Activated CD4-positive, alpha-beta T cell treated with anti-CD3 and anti-CD28 coated beads, Interleukin-2, amount 50 U/mL, for 48 hours (primary cell): ENCODE measurements around the gene MICALL1.
A peak's percentile ranks its signal among the peaks of the same experiment; 100 is the strongest.
"Not testable (repeated sequence)": the region's sequence is repeated elsewhere in the genome, so short reads cannot be mapped to it uniquely, and the experiment has no call there.

ENCODE experiments used
- DNase-seq, 2 experiments: peaks; one replicate each; pipeline ENCODE4 v3.0.0-alpha.2; 2020

The MICALL1 gene

DNA sequence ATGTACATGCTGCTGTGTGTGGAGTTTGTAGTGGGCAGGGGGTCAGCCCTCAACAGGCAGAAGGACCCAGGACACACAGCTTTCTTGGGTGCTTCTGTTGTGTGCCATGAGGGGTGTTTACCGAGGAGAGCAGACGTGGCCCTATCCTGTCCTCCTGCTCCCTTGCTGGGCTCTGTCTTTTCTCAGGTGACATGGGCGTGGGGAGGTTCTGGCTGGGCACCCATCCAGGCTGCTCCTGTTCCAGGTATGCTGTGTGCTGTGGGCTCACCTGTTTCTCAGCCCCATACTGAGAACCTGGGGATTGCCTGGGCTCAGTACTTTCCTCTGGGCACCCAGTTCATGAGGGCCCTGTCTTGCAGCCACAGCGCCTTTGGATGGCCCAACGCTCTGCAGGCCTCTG, 23.3 kb downstream of the MICALL1 start:
- DNase-seq, result no peak

GRCh38 chr22:37930270-37930951, 24.3 kb downstream of the MICALL1 start:
- DNase-seq, result peak; percentile 10 to 18

- no peak for DNase-seq
Observed at GRCh38 chr22:37930952-37931440, 24.9 kb downstream of the MICALL1 start.

- no peak for DNase-seq
Observed at GRCh38 chr22:37931893-37932389, 25.8 kb downstream of the MICALL1 start.

- DNase-seq, result no peak
Observed at GRCh38 chr22:37932401-37932800, 26.3 kb downstream of the MICALL1 start.

DNA sequence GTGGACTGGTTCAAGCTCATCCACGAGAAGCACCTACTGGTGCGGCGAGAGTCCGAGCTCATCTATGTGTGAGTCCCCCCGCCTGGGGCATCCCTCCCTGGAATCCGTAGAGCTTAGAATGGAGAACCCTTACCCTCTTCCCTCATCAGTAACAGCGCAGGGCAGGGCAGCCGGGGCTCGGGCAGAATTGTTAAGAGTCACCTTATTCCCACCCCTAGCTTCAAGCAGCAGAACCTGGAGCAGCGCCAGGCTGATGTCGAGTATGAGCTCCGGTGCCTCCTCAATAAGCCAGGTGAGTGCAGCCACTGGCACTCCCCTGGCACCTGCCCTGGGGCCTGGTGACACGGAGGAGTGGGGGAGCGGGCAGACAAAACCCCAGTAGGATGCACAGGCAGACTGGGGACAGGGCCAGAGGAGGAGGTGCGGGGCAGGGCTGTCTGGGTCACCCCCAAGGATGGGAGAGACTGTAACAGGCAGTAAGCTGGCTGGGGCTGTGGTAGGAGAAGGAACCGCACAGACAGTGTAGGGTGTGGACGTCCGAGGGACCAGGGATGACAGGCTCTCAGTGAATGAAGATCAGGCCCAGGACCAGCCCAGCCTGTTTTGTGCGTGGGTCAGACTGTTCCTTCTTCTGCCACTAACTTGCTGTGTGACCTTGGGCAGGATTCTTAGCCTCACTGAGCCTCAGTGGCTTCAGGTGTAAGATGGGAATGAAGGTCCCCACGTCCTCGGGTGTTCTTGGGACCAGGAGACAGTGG, 26.9 kb downstream of the MICALL1 start:
- DNase-seq, result no peak

DNA sequence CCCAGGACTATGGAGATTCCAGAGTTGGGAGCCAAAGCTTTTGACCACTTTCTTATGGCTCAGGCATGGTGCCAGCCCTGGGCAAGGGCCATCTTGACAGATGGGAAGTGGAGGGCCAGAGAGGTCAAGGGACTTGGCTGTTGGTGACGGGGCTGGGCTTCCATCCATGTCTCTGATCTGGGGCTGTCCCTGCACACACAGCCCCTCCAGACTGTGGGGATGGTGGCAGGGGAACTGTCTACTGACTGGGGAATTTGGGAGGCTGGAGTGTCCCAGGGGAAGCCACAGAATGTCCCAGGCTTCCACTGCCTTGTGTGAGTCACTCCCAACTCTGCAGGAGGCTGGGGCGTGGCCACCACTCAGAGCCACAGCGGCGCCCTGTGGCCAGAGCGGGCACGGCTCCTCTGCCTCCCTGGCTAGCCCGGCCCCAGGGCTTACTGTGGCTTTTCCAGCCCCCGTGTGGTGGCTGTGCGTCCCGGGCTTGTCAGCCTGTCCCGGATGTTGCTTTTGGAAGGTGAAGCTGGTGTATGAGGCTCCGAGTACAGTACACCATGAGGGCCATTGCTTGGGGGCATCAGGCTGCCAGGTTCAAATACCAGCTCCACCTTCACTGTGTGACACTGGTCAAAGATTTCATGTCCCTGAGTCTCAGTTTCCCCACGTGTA, 27.7 kb downstream of the MICALL1 start:
- DNase-seq, result peak; percentile 86 to 91

DNA sequence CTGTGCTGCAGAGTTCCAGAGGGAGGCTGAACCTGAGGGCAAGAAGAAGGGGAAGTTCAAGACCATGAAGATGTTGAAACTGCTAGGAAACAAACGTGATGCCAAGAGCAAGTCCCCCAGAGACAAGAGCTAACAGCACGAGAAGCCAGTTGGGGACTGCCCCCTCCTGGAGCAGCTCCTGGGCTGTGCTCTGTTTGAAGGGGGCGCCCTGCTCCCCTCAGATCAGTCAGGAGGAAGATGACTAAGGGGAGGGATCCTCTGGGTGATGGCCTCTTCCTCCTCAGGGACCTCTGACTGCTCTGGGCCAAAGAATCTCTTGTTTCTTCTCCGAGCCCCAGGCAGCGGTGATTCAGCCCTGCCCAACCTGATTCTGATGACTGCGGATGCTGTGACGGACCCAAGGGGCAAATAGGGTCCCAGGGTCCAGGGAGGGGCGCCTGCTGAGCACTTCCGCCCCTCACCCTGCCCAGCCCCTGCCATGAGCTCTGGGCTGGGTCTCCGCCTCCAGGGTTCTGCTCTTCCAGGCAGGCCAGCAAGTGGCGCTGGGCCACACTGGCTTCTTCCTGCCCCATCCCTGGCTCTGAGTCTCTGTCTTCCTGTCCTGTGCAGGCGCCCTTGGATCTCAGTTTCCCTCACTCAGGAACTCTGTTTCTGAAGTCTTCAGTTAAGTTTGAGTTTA, 34.7 kb downstream of the MICALL1 start:
- no peak for DNase-seq

- DNase-seq, result no peak
Observed at GRCh38 chr22:37942133-37942532, 36.0 kb downstream of the MICALL1 start.

DNA sequence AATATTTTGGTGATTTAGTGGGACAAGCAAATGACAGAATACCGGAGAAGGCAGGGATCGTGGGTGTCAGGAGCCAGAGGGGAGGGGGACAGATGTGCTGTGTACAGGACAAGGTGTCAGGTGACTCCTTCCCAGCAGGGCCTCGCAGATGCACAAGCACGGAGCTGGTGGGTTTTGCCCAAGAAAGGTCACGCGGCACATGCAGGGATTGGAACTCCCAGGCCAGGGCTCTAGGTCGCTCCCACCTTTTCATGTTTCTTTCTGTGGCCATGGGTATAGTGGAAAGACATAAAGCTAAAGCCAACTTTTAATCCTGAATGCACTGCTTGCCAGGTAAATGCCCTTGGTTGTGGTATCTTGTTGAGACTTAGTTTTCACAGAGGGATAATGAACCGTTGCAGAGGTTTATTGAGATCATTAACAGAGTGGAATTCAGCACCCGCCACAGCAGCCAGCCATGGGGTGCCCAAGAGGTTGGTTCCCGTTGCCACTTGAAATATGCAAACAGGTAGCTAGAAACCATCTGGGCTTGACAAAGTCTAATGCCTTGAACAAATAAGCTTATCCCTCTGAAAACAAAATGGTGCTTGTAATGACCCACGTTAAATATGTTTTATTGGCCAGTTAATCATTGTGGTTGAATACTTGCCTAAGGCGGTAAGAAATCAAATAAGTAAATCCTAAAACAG, 37.2 kb downstream of the MICALL1 start:
- no peak for DNase-seq

DNA sequence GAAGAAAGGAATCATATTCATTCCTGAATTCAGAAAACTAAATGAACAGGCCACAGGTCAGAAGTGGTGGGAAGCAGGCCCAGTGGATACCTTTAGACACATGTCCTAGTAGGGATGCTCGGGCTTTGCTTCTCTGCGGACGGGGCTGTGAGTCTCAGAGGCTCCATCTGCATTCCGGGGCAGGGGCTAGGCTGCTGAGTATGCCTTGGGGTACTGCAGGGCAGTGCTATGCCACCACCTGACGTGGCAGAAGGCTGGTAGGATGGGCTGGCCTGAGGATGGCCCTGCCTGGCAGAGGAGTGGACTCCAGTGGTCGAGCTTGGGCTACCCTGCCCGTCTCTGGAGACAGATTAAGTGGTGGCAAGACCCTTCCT, 37.7 kb downstream of the MICALL1 start:
- no peak for DNase-seq

GRCh38 chr22:37944423-37944822, 38.3 kb downstream of the MICALL1 start:
- DNase-seq, result not testable (repeated sequence)

GRCh38 chr22:37947142-37947795, 41.2 kb downstream of the MICALL1 start:
- not testable (repeated sequence) for DNase-seq

GRCh38 chr22:37951305-37951704, 45.2 kb downstream of the MICALL1 start:
- no peak for DNase-seq

DNA sequence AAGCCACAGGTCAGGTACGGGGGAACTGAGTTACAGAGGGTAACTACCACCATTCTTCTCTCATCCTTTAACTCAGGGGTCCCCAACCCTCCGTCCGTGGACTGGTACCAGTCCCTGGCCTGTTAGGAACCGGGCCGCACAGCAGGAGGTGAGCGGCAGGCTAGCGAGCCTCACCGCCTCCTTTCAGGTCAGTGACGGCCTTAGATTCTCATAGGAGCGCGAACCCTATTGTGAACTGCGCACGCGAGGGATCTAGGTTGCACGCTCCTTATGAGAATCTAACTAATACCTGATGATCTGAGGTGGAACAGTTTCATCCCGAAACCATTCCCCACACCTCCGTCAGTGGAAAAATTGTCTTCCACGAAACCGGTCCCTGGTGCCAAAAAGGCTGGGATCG, 46.5 kb downstream of the MICALL1 start:
- DNase-seq, result not testable (repeated sequence)

DNA sequence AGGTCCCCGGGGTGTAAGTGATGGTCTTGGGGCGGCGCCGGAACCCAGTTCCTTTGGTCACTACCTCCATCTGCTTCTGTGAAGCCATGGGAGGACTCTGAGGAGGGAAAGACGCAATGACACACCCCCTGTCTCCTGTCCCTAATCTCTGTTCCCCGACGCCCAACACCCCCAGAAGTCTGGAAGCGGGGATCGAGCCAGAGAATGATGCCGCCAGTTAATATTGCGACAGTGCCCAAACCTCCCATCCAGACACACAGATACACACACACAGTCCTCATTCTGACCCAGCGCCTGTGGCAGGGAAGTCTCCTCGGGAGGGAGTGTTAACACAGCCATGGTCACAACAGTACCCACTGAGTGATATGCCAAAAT, 47.0 kb downstream of the MICALL1 start:
- DNase-seq, result peak in 1 of 2 experiments; percentile 5

DNA sequence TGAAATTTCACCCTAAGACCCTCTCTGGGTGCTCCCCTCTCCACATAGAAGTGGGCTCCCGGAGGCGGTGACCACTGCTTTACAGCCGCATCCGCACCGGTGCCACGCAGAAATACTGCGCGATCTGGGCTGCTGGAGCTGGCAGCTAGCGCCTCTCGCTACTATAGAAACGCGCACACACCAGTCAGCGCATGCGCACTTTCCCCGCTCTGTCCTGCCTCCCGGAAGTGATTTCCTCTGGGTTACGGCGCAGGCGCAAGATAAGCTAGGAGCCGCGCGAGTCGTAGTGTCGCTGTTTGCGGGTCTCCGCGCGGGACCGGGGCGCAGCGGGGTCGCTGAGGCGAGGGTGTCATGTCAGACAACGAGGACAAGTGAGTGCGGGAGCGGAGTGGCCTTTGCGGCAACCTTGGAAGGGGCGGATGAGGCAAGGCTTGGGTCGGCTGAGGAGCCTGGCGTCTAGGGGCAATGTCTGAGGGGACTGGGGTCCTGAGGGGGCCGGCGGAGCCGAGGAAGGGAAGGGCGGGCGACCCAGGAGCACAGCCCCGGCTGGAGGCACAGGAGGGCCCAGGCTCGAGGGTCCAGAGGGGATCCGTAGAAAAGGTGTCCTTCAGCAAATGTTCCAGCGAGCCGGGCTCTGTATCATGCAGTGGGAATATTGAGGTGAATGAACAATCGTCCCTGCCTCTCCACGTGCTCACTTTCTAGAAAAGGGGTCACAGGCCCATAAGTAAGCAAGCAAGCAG, 47.5 kb downstream of the MICALL1 start, which contains the start of the genes C22orf23 and POLR2F:
Gene C22orf23, minus strand, starts transcription at position 165 of the 743 bp plus-strand sequence. CDS start 452 bp downstream, outside the sequence.
Gene POLR2F, plus strand, starts transcription at position 263 of the 743 bp plus-strand sequence. Its CDS starts 89 bp downstream, at position 352.
- DNase-seq, result peak; percentile 96

DNA sequence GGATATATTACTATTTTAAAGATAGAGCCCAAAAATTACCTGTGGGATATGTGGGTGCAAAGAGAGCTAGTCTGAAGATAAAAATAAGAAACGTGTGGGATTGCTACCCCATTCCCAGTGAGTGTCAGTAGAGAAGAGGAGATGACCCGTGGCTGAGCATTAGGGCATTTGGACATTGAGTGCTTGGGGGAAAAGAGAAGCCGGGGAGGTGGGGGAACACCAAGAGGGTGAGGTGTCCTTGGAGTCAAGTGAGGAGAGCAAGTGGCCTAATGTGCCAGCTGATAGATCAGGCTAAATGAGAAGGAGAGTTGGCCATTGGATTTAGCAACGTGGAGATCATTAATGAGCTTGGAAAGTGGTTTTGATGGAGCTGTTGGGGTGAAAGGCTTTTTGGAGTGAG, 48.6 kb downstream of the MICALL1 start:
- DNase-seq, result no peak

DNA sequence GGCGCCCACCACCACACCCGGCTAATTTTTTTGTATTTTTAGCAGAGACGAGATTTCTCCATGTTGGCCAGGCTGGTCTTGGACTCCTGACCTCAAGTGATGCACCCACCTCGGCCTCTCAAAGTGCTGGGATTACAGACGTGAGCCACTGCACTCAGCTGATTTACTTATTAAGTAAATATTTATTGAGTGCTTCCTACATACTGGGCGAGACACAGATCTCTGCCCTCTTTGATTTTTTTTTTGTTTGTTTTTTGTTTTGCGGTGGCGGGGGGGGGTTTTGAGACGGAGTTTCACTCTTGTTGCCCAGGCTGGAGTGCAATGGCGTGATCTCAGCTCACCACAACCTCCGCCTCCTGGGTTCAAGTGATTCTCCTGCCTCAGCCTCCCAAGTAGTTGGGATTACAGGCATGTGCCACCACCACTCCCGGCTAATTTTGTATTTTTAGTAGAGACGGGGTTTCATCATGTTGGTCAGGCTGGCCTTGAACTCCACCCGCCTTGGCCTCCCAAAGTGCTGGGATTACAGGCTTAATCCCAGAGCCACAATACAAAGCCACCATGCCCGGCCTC, 49.8 kb downstream of the MICALL1 start:
- not testable (repeated sequence) for DNase-seq

DNA sequence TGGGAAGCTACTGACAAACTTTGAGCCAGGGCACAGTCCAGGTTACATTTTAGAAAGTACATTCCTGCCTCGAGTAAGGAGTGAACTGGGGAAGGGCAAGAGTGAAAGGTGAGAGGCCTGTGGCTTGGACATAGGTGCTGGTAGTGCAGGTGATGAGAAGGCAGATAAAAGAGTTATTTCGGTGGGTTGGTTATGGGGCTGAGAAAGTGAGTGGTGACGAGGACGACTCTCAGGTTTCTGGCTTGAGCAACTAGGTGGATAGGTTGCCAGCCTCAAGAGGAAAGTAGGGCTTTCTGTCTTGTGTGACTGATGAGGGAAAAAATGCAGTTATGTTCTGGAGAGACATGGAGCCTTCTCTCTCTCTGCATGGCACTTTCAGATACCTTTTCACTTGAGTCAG, 51.1 kb downstream of the MICALL1 start:
- DNase-seq, result no peak
